ENCODE results near the gene H19. TPM values are rescaled to one million over a fixed set of nuclear protein-coding genes. Genes with fewer than 3 reads are reported as not detected.

Gene H19
- total RNA-seq: not detected

GRCh38 chr11:1997755-1998154, at the start of gene H19:
H19 (minus strand) TSS chr11:1997842.
- Mint-ChIP-seq H3K9me3 (no peaks in the 10 kb centered on the region), H3K27ac (no peak within 1 kb of the TSS), H3K36me3 (ENCODE audit: insufficient read depth in 2 of 2) (no peaks in the 10 kb centered on the region), H3K4me3 (no peak within 1 kb of the TSS), H3K4me1 (ENCODE audit: low read depth) (no peaks in the 10 kb centered on the region), H3K27me3 (ENCODE audit: low read depth) (no peaks in the 10 kb centered on the region)
- DNase-seq (no peak), ATAC-seq (replicated peaks in 1 of 2) (no peak)

DNA sequence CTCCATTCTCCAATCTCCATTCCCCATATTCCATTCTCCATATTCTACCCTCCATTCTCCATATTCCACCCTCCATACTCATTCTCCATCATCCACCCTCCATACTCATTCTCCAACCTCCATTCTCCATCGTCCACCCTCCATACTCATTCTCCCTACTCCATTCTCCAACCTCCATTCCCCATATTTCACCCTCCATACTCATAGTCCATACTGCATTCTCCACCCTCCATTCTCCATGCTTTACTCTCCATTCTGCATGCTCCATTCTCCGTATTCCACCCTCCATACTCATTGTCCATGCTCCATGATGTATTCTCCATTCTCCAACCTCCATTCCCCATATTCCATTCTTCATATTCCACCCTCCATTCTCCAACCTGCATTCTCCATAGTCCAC, 44.3 kb upstream of the H19 start:
- no peaks in the 10 kb centered on the region for H3K36me3 Mint-ChIP-seq (ENCODE audit: insufficient read depth in 2 of 2)
- H3K4me3 Mint-ChIP-seq: no peak overlapping the region
- no peak overlapping the region for H3K27ac Mint-ChIP-seq
- H3K27me3 Mint-ChIP-seq (ENCODE audit: low read depth): no peaks in the 10 kb centered on the region
- H3K4me1 Mint-ChIP-seq (ENCODE audit: low read depth): no peaks in the 10 kb centered on the region
- ATAC-seq (replicated peaks in 1 of 2) (no peak), DNase-seq (no peak)
- H3K9me3 Mint-ChIP-seq: no peaks in the 10 kb centered on the region

- Mint-ChIP-seq H3K27ac (no peak overlapping the region), H3K27me3 (ENCODE audit: low read depth) (no peaks in the 10 kb centered on the region), H3K36me3 (ENCODE audit: insufficient read depth in 2 of 2) (no peaks in the 10 kb centered on the region), H3K4me1 (ENCODE audit: low read depth) (no peaks in the 10 kb centered on the region), H3K9me3 (no peaks in the 10 kb centered on the region), H3K4me3 (no peak overlapping the region)
- ATAC-seq (replicated peaks in 1 of 2): no peak
- no peak for DNase-seq
Measured at GRCh38 chr11:2041153-2041552, 43.5 kb upstream of the H19 start.

GRCh38 chr11:2039198-2039759, 41.6 kb upstream of the H19 start:
- Mint-ChIP-seq H3K27ac (no peak overlapping the region), H3K36me3 (ENCODE audit: insufficient read depth in 2 of 2) (no peaks in the 10 kb centered on the region), H3K27me3 (ENCODE audit: low read depth) (no peaks in the 10 kb centered on the region), H3K4me1 (ENCODE audit: low read depth) (no peaks in the 10 kb centered on the region), H3K4me3 (no peak overlapping the region), H3K9me3 (no peaks in the 10 kb centered on the region)
- DNase-seq (no peak), ATAC-seq (replicated peaks in 1 of 2) (no peak)

GRCh38 chr11:2036863-2037486, 39.3 kb upstream of the H19 start:
- Mint-ChIP-seq H3K27ac (no peak overlapping the region), H3K27me3 (ENCODE audit: low read depth) (no peaks in the 10 kb centered on the region), H3K9me3 (no peaks in the 10 kb centered on the region), H3K4me1 (ENCODE audit: low read depth) (no peaks in the 10 kb centered on the region), H3K36me3 (ENCODE audit: insufficient read depth in 2 of 2) (no peaks in the 10 kb centered on the region), H3K4me3 (no peak overlapping the region)
- ATAC-seq (replicated peaks in 1 of 2): peak; percentile 57 to 65
- no peak for DNase-seq

DNA sequence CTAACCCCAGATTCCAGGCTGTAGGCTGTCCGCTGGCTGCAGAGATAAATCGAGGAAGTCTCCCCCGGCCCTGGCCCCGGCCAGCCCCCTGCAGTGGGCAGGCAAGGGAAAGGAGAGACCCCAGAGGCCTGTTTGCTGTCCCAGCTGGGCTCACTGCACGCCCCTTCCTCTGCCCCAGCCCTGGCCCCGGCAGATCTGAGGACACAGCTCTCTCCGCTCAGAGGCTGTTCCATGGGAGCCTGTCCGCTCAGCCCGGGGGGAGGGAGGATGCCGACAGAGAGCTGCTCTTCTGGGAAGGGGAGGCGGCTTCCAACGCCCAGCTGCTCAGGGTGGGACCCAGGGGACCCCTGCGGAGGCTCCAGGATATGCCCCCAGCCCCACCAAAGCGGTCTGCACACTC, 37.7 kb upstream of the H19 start:
- no peaks in the 10 kb centered on the region for H3K4me1 Mint-ChIP-seq (ENCODE audit: low read depth)
- no peak for DNase-seq
- H3K9me3 Mint-ChIP-seq: no peaks in the 10 kb centered on the region
- H3K27me3 Mint-ChIP-seq (ENCODE audit: low read depth): no peaks in the 10 kb centered on the region
- H3K27ac Mint-ChIP-seq: no peak overlapping the region
- no peaks in the 10 kb centered on the region for H3K36me3 Mint-ChIP-seq (ENCODE audit: insufficient read depth in 2 of 2)
- H3K4me3 Mint-ChIP-seq: no peak overlapping the region
- no peak for ATAC-seq (replicated peaks in 1 of 2)

DNA sequence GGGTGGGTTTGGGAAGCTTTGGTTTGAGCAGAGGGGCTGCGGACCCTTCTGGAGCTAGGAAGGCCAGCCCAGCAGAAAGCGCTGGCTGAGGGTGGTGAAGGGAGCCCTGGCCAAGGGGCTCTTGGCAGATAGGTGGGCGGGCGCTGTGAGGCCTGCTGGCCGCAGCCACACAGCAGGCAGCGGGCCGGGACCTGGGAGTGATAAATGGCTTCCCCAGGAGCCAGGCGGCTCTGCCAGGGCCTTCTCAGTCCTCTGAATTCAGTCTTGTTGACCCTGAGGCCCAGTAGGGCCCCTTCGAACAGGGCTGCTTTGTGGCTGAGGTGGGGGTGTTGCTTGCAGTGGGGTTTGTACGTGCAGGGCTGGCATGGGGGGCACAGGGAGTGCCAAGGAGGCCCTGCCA, 33.4 kb upstream of the H19 start:
- DNase-seq: no peak
- H3K9me3 Mint-ChIP-seq: no peaks in the 10 kb centered on the region
- ATAC-seq (replicated peaks in 1 of 2): no peak
- H3K4me3 Mint-ChIP-seq: no peak overlapping the region
- H3K27ac Mint-ChIP-seq: no peak overlapping the region
- no peaks in the 10 kb centered on the region for H3K4me1 Mint-ChIP-seq (ENCODE audit: low read depth)
- no peaks in the 10 kb centered on the region for H3K27me3 Mint-ChIP-seq (ENCODE audit: low read depth)
- no peaks in the 10 kb centered on the region for H3K36me3 Mint-ChIP-seq (ENCODE audit: insufficient read depth in 2 of 2)

DNA sequence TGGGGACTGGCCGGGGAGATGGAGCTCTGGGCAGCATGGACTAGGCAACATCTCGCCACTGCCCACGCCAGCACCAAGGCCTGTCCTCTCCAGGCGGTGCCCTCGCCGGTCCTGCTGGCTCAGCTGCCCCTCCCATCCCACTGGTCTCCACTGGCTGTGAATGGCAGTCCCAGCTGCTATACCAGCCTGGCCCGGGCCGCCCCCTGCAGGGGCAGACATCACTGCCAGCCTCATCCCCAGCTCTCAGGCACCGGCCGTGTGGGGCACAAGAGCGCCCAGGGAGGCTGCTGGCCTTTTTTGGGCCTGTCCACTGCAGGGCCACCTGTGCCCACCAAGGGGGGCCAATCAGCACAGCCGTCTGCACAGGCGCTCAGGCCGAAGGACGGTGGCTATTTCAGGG, 30.1 kb upstream of the H19 start:
- Mint-ChIP-seq H3K36me3 (ENCODE audit: insufficient read depth in 2 of 2) (no peaks in the 10 kb centered on the region), H3K27ac (no peak overlapping the region), H3K4me1 (ENCODE audit: low read depth) (no peaks in the 10 kb centered on the region), H3K4me3 (no peak overlapping the region), H3K27me3 (ENCODE audit: low read depth) (no peaks in the 10 kb centered on the region), H3K9me3 (no peaks in the 10 kb centered on the region)
- no peak for DNase-seq
- ATAC-seq (replicated peaks in 1 of 2): no peak

DNA sequence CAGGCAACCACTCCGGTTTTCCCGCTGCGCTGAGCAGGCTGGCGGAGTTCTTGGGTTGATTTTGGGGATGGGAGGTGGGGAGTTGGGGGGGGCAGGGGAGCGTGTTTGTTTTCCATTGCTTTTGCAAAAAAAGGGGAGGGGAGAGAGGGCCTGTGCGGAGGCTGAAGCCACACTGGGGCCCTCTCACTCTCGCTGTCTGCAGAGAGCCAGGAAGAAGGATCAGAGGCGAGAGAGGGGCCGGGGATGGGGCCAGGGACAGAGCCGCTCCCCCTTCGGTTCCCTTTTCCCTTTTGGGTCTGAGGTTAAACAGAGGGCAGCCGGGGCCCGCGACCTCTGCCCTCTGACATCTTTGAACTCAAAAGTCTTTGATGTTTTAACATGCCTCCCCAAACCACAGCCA, 17.4 kb upstream of the H19 start:
- ATAC-seq (replicated peaks in 1 of 2): no peak
- H3K27me3 Mint-ChIP-seq (ENCODE audit: low read depth): no peaks in the 10 kb centered on the region
- no peak overlapping the region for H3K4me3 Mint-ChIP-seq
- no peaks in the 10 kb centered on the region for H3K4me1 Mint-ChIP-seq (ENCODE audit: low read depth)
- H3K27ac Mint-ChIP-seq: no peak overlapping the region
- H3K9me3 Mint-ChIP-seq: no peaks in the 10 kb centered on the region
- H3K36me3 Mint-ChIP-seq (ENCODE audit: insufficient read depth in 2 of 2): no peaks in the 10 kb centered on the region
- DNase-seq: no peak

GRCh38 chr11:2012440-2012839, 14.8 kb upstream of the H19 start:
- no peaks in the 10 kb centered on the region for H3K27me3 Mint-ChIP-seq (ENCODE audit: low read depth)
- no peaks in the 10 kb centered on the region for H3K9me3 Mint-ChIP-seq
- no peak overlapping the region for H3K27ac Mint-ChIP-seq
- no peaks in the 10 kb centered on the region for H3K36me3 Mint-ChIP-seq (ENCODE audit: insufficient read depth in 2 of 2)
- no peak for DNase-seq
- ATAC-seq (replicated peaks in 1 of 2): no peak
- H3K4me1 Mint-ChIP-seq (ENCODE audit: low read depth): no peaks in the 10 kb centered on the region
- no peak overlapping the region for H3K4me3 Mint-ChIP-seq

DNA sequence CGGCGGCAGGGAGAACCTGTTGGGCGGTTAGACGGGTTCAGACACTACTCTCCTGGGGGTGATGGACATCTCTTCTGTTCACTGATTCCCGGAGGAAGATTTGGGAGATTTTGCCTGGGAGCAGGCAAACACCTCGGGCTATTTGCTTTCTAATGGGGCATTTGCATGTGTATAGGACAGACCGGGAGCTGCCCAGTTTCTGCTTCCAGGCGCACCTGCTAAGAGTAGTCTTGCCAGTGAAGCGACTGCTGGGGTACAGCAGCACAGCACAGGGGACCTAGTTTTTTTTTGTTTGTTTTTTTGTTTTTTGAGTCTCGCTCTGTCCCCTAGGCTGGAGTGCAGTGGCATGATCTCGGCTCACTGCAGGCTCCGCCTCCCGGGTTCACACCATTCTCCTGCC, 6.8 kb upstream of the H19 start:
- Mint-ChIP-seq H3K4me1 (ENCODE audit: low read depth) (no peaks in the 10 kb centered on the region), H3K27me3 (ENCODE audit: low read depth) (no peaks in the 10 kb centered on the region), H3K27ac (no peak overlapping the region), H3K4me3 (no peak overlapping the region), H3K9me3 (no peaks in the 10 kb centered on the region), H3K36me3 (ENCODE audit: insufficient read depth in 2 of 2) (no peaks in the 10 kb centered on the region)
- no peak for DNase-seq
- ATAC-seq (replicated peaks in 1 of 2): no peak

DNA sequence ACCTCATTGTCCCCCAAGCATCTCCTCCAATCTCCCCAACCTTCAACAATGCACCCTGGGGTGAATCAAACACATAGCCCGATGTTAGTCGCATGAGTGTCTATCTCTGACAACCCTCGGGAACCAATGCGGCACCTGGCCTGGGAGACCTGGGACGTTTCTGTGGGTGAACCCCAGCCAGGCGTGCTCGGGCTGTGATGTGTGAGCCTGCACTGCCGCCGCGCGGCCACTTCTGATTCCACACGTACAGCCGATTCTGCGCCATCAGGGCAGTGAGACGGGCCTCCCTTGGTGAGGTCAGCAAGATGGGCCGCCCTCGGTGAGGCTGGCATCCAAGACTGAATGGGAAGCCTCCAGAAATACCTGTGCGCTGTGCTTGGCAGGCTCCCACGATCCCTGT, 5.2 kb upstream of the H19 start:
- no peak for DNase-seq
- H3K4me3 Mint-ChIP-seq: no peak overlapping the region
- H3K27me3 Mint-ChIP-seq (ENCODE audit: low read depth): no peaks in the 10 kb centered on the region
- no peaks in the 10 kb centered on the region for H3K36me3 Mint-ChIP-seq (ENCODE audit: insufficient read depth in 2 of 2)
- peak; percentile 73 to 74 for ATAC-seq (replicated peaks in 1 of 2)
- H3K9me3 Mint-ChIP-seq: no peaks in the 10 kb centered on the region
- no peaks in the 10 kb centered on the region for H3K4me1 Mint-ChIP-seq (ENCODE audit: low read depth)
- H3K27ac Mint-ChIP-seq: no peak overlapping the region

- ATAC-seq (replicated peaks in 1 of 2) (peak; percentile 65 to 68), DNase-seq (no peak)
- no peak overlapping the region for H3K27ac Mint-ChIP-seq
- H3K9me3 Mint-ChIP-seq: no peaks in the 10 kb centered on the region
- H3K4me1 Mint-ChIP-seq (ENCODE audit: low read depth): no peaks in the 10 kb centered on the region
- H3K27me3 Mint-ChIP-seq (ENCODE audit: low read depth): no peaks in the 10 kb centered on the region
- no peaks in the 10 kb centered on the region for H3K36me3 Mint-ChIP-seq (ENCODE audit: insufficient read depth in 2 of 2)
- no peak overlapping the region for H3K4me3 Mint-ChIP-seq
Measured at GRCh38 chr11:2002042-2002776, 4.6 kb upstream of the H19 start.

GRCh38 chr11:1998861-1999260, 1.2 kb upstream of the H19 start:
- H3K9me3 Mint-ChIP-seq: no peaks in the 10 kb centered on the region
- no peak overlapping the region for H3K27ac Mint-ChIP-seq
- H3K36me3 Mint-ChIP-seq (ENCODE audit: insufficient read depth in 2 of 2): no peaks in the 10 kb centered on the region
- ATAC-seq (replicated peaks in 1 of 2) (no peak), DNase-seq (no peak)
- H3K4me1 Mint-ChIP-seq (ENCODE audit: low read depth): no peaks in the 10 kb centered on the region
- no peak overlapping the region for H3K4me3 Mint-ChIP-seq
- H3K27me3 Mint-ChIP-seq (ENCODE audit: low read depth): no peaks in the 10 kb centered on the region
